GM18867 (cell line): Measurements from ENCODE around the gene RNF133.
"Not testable (repeated sequence)": the region's sequence is repeated elsewhere in the genome, so short reads cannot be mapped to it uniquely, and the experiment has no call there.

ENCODE experiments used
- ATAC-seq: cut with Tn5 transposase; IDR thresholded peaks from one replicate; pipeline ENCODE4 v1.9.1; 2021; ENCODE audit warnings: mild to moderate bottlenecking, moderate library complexity; ENCODE audit not compliant: unreplicated experiment

Gene RNF133

GRCh38 chr7:122691569-122692235, 7.2 kb downstream of the RNF133 start:
- no peak for ATAC-seq

GRCh38 chr7:122689346-122690109, 9.4 kb downstream of the RNF133 start:
- no peak for ATAC-seq

GRCh38 chr7:122688400-122688998, 10.4 kb downstream of the RNF133 start:
- no peak for ATAC-seq

GRCh38 chr7:122686360-122686878, 12.5 kb downstream of the RNF133 start:
- no peak for ATAC-seq

GRCh38 chr7:122684504-122684903, 14.4 kb downstream of the RNF133 start:
- no peak for ATAC-seq

GRCh38 chr7:122682815-122683550, 15.9 kb downstream of the RNF133 start:
- no peak for ATAC-seq

GRCh38 chr7:122681186-122681585, 17.7 kb downstream of the RNF133 start:
- not testable (repeated sequence) for ATAC-seq

GRCh38 chr7:122679813-122680212, 19.1 kb downstream of the RNF133 start:
- no peak for ATAC-seq

- not testable (repeated sequence) for ATAC-seq
These were observed 19.6 kb downstream of the RNF133 start for GRCh38 chr7:122679269-122679709.

GRCh38 chr7:122677149-122677548, 21.8 kb downstream of the RNF133 start:
- no peak for ATAC-seq

GRCh38 chr7:122676466-122676865, 22.5 kb downstream of the RNF133 start:
- no peak for ATAC-seq

GRCh38 chr7:122675621-122676020, 23.3 kb downstream of the RNF133 start:
- ATAC-seq, result no peak

- ATAC-seq, result no peak
These were observed 23.9 kb downstream of the RNF133 start for GRCh38 chr7:122675011-122675410.

- ATAC-seq, result no peak
These were observed 24.4 kb downstream of the RNF133 start for GRCh38 chr7:122674502-122674901.

GRCh38 chr7:122673951-122674350, 25.0 kb downstream of the RNF133 start:
- ATAC-seq, result no peak

GRCh38 chr7:122672536-122672935, 26.4 kb downstream of the RNF133 start:
- ATAC-seq, result no peak

- ATAC-seq, result no peak
These were observed 35.2 kb downstream of the RNF133 start for GRCh38 chr7:122663733-122664132.

GRCh38 chr7:122658856-122659255, 40.1 kb downstream of the RNF133 start:
- ATAC-seq, result no peak

- ATAC-seq, result no peak
These were observed 45.2 kb downstream of the RNF133 start for GRCh38 chr7:122653685-122654084.

GRCh38 chr7:122652876-122653275, 46.0 kb downstream of the RNF133 start:
- no peak for ATAC-seq

- no peak for ATAC-seq
These were observed 47.5 kb downstream of the RNF133 start for GRCh38 chr7:122651451-122651850.
